Measurements from ENCODE around the gene PRPS2. TPM values are rescaled to one million over a fixed set of nuclear protein-coding genes. Genes with fewer than 3 reads are reported as not detected.

The PRPS2 gene
- 44.1 and 44.7 TPM in 2 replicates for total RNA-seq

DNA sequence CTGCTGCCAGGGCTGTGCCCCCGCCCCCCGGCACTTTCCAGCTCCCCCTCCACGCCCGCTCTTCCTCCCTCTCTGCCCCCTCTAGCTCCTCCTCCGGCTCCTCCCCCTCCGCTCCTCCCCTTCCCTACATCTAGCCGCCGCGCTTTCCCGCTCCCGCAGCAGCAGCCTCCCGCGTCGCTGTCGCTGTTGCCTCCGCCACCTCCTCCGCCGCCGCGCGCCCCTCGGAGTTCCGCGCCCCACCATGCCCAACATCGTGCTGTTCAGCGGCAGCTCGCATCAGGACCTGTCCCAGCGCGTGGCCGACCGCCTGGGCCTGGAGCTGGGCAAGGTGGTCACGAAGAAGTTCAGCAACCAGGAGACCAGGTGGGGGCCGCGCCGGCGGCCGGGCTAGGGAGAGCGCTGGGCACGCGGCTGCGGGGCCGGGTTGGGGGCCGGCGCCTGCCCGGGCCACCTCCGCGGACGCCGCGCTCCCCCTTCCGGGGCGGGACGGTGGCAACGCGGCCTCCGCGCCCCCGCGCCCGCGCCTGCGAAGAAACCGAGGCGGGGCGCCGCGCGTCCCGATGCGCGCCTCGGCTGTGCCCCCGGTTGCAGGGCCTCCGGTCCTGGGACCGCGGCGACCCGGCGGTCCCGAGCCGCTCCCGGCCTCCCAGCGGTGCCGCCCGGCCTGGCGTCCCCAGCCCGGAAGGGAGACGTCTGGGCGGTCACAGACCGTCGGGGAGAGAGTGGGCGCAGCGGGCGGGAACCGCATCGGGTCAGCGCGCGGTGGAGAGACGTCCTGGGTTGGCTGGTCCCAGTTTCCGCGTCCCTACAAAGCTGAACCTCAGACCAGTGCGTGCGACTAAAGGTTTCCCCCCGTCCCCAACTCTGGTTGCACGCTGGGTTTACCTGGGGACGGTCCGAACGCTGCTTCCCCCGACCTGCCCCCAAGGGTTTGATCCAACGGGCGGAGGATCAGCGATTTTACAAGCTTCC is at the start of gene PRPS2:
Gene PRPS2, plus strand, starts transcription at position 156 of the 972 bp plus-strand sequence. Its CDS starts 86 bp downstream, at position 242.

DNA sequence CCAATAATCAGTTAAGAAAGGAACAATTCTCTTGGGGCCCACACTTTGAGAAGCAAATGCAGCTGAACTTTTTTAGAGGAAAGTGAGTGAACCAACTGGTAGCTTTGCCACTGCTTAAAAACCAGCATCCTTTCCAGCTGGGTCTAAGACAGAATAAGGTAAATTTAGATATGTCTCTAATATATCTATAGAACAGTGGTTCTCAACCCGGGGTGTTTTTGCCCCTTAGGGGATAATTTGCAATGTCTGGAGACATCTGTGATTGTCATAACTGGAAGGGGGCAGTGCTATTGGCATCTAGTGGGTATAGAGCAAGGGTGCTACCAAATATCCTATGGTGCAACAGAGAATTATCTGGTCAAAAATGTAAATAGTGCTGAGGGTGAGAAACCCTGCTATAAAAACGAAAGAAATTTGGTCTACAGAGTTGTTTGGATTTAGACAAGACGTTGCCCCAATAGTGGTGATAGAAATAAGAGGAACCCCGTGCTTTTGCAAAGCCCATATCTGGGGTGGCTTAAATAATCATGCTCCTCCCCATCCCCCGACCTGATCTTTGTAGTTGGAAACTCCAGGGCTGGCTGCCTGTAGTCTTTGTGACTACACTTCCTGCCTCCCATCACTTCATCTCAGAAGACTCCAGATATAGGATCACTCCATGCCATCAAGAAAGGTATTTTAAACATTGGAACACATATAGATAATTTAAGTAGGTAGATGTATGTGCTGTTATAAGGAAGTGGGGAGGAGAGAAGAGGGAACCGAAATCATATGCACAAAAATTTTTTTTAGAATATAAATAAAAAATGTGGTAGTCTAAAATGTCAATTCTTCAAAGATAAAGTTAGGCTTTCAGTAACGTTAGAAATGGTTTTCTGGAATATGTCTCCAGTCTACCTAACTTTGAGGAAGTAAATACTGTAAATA is 75.5 kb downstream of the PRPS2 start, which contains the start of gene TLR7:
Gene TLR7, plus strand, starts transcription at position 622 of the 927 bp plus-strand sequence. CDS start 507 bp downstream, outside the sequence.

Other genes with a start within 250 kb of the PRPS2 start
- gene TLR7, start 75.7 kb downstream of the PRPS2 start, total RNA-seq: not detected in 2 replicates
- gene TLR8, start 115.2 kb downstream of the PRPS2 start, total RNA-seq: not detected in 2 replicates
- gene TMSB4X, start 183.7 kb downstream of the PRPS2 start, total RNA-seq: 5,169 and 6,786 TPM in 2 replicates

All from myometrial cell (primary cell).